GM12878 (cell line): Measurements from ENCODE around the gene ING1. TPM values are rescaled to one million over a fixed set of nuclear protein-coding genes. Genes with fewer than 3 reads are reported as not detected.

Experiments
- ASH2L ChIP-seq: fragments of 300-600, 200-600 bp; sonication (generic); IDR thresholded peaks from 2 replicates; pipeline ENCODE4 v1.6.1; 2017; ENCODE audit warnings: low read depth, mild to moderate bottlenecking, borderline replicate concordance
- ATF7 ChIP-seq: fragments of 450-650 bp; IDR thresholded peaks from 2 replicates; pipeline ENCODE4 v1.6.1; 2016; ENCODE audit warnings: low read depth, mild to moderate bottlenecking
- BCL11A ChIP-seq: IDR thresholded peaks from 2 replicates; pipeline ENCODE4 v1.6.1; 2011; ENCODE audit warnings: low read depth, low read length
- BHLHE40 ChIP-seq, 2 experiments: fragments of 450-650 bp in 1 of 2; IDR thresholded peaks; 2 replicates each; pipeline ENCODE4 v1.6.1; 2011 to 2017; ENCODE audit warnings: low read depth in 2 of 2, borderline replicate concordance in 1 of 2, improper control_type of control experiment in 1 of 2, low read length in 1 of 2, mild to moderate bottlenecking in 1 of 2
- BMI1 ChIP-seq: fragments of 450-650 bp; IDR thresholded peaks from 2 replicates; pipeline ENCODE4 v1.6.1; 2016; ENCODE audit warnings: mild to moderate bottlenecking, moderate library complexity, borderline replicate concordance
- BRCA1 ChIP-seq: IDR thresholded peaks from 2 replicates; pipeline ENCODE4 v1.6.1; 2011; ENCODE audit warnings: low read depth, low read length, improper control_type of control experiment
- CBX5 ChIP-seq: sonication (generic); IDR thresholded peaks from 2 replicates; pipeline ENCODE4 v1.6.1; 2016; ENCODE audit warnings: low read depth, moderate library complexity, mild to moderate bottlenecking, inconsistent platforms
- CHD2 ChIP-seq: IDR thresholded peaks from 2 replicates; pipeline ENCODE4 v1.6.1; 2011; ENCODE audit warnings: low read depth, low read length, improper control_type of control experiment, borderline replicate concordance
- DPF2 ChIP-seq: fragments of 450-650 bp; IDR thresholded peaks from 2 replicates; pipeline ENCODE4 v1.6.1; 2017; ENCODE audit warnings: mild to moderate bottlenecking
- EGR1 ChIP-seq, 2 experiments: IDR thresholded peaks; 1 replicate in 1 of 2; 2 replicates in 1 of 2; pipeline ENCODE4 v1.6.1; 2011 to 2012; ENCODE audit warnings: low read depth in 2 of 2, low read length in 2 of 2, borderline replicate concordance in 1 of 2, mild to moderate bottlenecking in 1 of 2, moderate library complexity in 1 of 2
- ELK1 ChIP-seq: IDR thresholded peaks from 2 replicates; pipeline ENCODE4 v1.6.1; 2012; ENCODE audit warnings: low read depth, low read length, improper control_type of control experiment
- FOS ChIP-seq: IDR thresholded peaks from 3 replicates; pipeline ENCODE4 v1.6.1; 2011; ENCODE audit warnings: borderline replicate concordance; ENCODE audit not compliant: insufficient read length; ENCODE audit errors: extremely low read depth
- FOXK2 ChIP-seq: fragments of 450-650 bp; IDR thresholded peaks from 2 replicates; pipeline ENCODE4 v1.6.1; 2017; ENCODE audit warnings: mild to moderate bottlenecking, moderate library complexity
- GATAD2B ChIP-seq: fragments of 450-650 bp; conservative IDR thresholded peaks from 2 replicates; pipeline ENCODE4 v1.6.1; 2017; ENCODE audit warnings: low read depth, mild to moderate bottlenecking, moderate library complexity
- MEF2B ChIP-seq: fragments of 450-650 bp; IDR thresholded peaks from 2 replicates; pipeline ENCODE4 v1.6.1; 2018; ENCODE audit warnings: mild to moderate bottlenecking, moderate library complexity; ENCODE audit not compliant: partially characterized antibody, poor library complexity, severe bottlenecking
- MXI1 ChIP-seq: fragments of 150-350 bp; IDR thresholded peaks from 2 replicates; pipeline ENCODE4 v1.6.1; 2011; ENCODE audit warnings: low read depth, mild to moderate bottlenecking, inconsistent platforms, low read length, improper control_type of control experiment
- NFXL1 ChIP-seq: fragments of 450-650 bp; IDR thresholded peaks from 2 replicates; pipeline ENCODE4 v1.6.1; 2017; ENCODE audit warnings: antibody characterized with exemption, mild to moderate bottlenecking, borderline replicate concordance
- PML ChIP-seq: IDR thresholded peaks from 2 replicates; pipeline ENCODE4 v1.6.1; 2012; ENCODE audit warnings: low read length, inconsistent platforms
- POLR2A ChIP-seq: IDR thresholded peaks from 2 replicates; pipeline ENCODE4 v1.6.1; 2011; ENCODE audit warnings: low read depth, mild to moderate bottlenecking, low read length
- POLR2AphosphoS5 ChIP-seq: IDR thresholded peaks from 2 replicates; pipeline ENCODE4 v1.6.1; 2011; ENCODE audit warnings: mild to moderate bottlenecking, low read length, inconsistent platforms
- RAD21 ChIP-seq: IDR thresholded peaks from 2 replicates; pipeline ENCODE4 v1.6.1; 2011; ENCODE audit warnings: mild to moderate bottlenecking, low read depth, low read length, moderate library complexity; ENCODE audit not compliant: insufficient read depth
- RELA ChIP-seq: fragments of 450-650 bp; IDR thresholded peaks from 2 replicates; pipeline ENCODE4 v1.8.0; 2014; ENCODE audit warnings: borderline replicate concordance; ENCODE audit not compliant: partially characterized antibody
- SMARCA5 ChIP-seq: fragments of 450-650 bp; IDR thresholded peaks from 2 replicates; pipeline ENCODE4 v1.6.1; 2017; ENCODE audit warnings: mild to moderate bottlenecking
- SRF ChIP-seq, 2 experiments: IDR thresholded peaks; 2 replicates each; pipeline ENCODE4 v1.6.1; 2011; ENCODE audit warnings: low read depth in 2 of 2, low read length in 2 of 2, mild to moderate bottlenecking in 1 of 2, moderate library complexity in 1 of 2
- STAT3 ChIP-seq: IDR thresholded peaks from 2 replicates; pipeline ENCODE4 v1.6.1; 2011; ENCODE audit warnings: low read depth, low read length, improper control_type of control experiment
- YBX1 ChIP-seq: fragments of 450-650 bp; IDR thresholded peaks from 2 replicates; pipeline ENCODE4 v1.6.1; 2016; ENCODE audit warnings: antibody characterized with exemption
- ZBTB40 ChIP-seq: fragments of 450-650 bp; IDR thresholded peaks from 2 replicates; pipeline ENCODE4 v1.6.1; 2016; ENCODE audit warnings: mild to moderate bottlenecking, moderate library complexity, borderline replicate concordance
- ZNF274 ChIP-seq: IDR thresholded peaks from one replicate; pipeline ENCODE4 v1.8.0; 2011; ENCODE audit not compliant: insufficient read length, insufficient read depth
- polyA plus RNA-seq, 11 experiments: library from polyadenylated mRNA; depleted of rRNA in 4 of 11; unstranded in 6 of 11; stranded (reverse) in 5 of 11; fragments of >200 nt; fragmentation: Nextera tagmentation in 4 of 11; fragmentation: Illumina TruSeq in 1 of 11; extraction: Ambion mirVana in 4 of 11; extraction: Trizol in 1 of 11; gene quantifications; 1 replicate in 1 of 11; 2 replicates in 10 of 11; pipeline versions ENCODE4 v1.2.1 to v1.2.3, GENCODE V29; 2011 to 2016; ENCODE audit warnings: inconsistent platforms in 2 of 11, missing spikeins in 2 of 11, low read depth in 1 of 11
- total RNA-seq, 4 experiments: library from RNA; depleted of rRNA in 3 of 4; stranded (reverse); fragments of >200 nt in 3 of 4; fragmentation: Illumina TruSeq in 1 of 4; extraction: Trizol in 1 of 4; gene quantifications; 2 replicates each; pipeline versions ENCODE4 v1.2.1 to v1.2.3, GENCODE V29; 2013 to 2021

ING1 gene
- total and polyA plus RNA-seq, 10 of the 15 experiments (the other 5 are each of a cell fraction or from before 2014, with no cell fraction given), result 1.3 to 20.4 (median 13.1) TPM

- TF ChIP-seq ZNF274, result no peak
- TF ChIP-seq BCL11A, result no peak
- no peak for TF ChIP-seq DPF2
- TF ChIP-seq ELK1, result peak; percentile 55; the same call in 1 of the 2 replicates
- TF ChIP-seq POLR2A, result peak; percentile 53
- TF ChIP-seq POLR2AphosphoS5, result peak; percentile 76
- TF ChIP-seq YBX1, result no peak
- peak; percentile 96 for TF ChIP-seq BMI1
- TF ChIP-seq PML, result no peak
- TF ChIP-seq FOXK2, result no peak
- no peak for TF ChIP-seq ASH2L
- no peak for TF ChIP-seq STAT3
- 0 out of 2 replicates have a peak, but pooled peaks have one; percentile 6 for TF ChIP-seq RAD21
- TF ChIP-seq BRCA1, result no peak
- TF ChIP-seq RELA, result no peak
- TF ChIP-seq ZBTB40, result peak; percentile 8; the same call in 1 of the 2 replicates
- TF ChIP-seq EGR1 (IDR thresholded peaks at IDR 0.05; ENCODE audit: borderline replicate concordance in 1 of 2, low read depth in 2 of 2, low read length in 2 of 2), result peak in 1 of 2 experiments; percentile 33; a peak in 1 of 3 replicates
- TF ChIP-seq MXI1, result peak; percentile 86
- peak; percentile 47 for TF ChIP-seq GATAD2B
- TF ChIP-seq MEF2B, result peak; percentile 64
- TF ChIP-seq SMARCA5, result peak; percentile 25; the same call in 1 of the 2 replicates
- TF ChIP-seq NFXL1, result no peak
- TF ChIP-seq SRF (IDR thresholded peaks at IDR 0.05; ENCODE audit: low read depth in 2 of 2, low read length in 2 of 2), result no peak
- no peak for TF ChIP-seq CBX5
- peak; percentile 25; the same call in 1 of the 2 replicates for TF ChIP-seq CHD2
- no peak for TF ChIP-seq FOS
- no peak for TF ChIP-seq ATF7
- TF ChIP-seq BHLHE40 (IDR thresholded peaks at IDR 0.05; ENCODE audit: borderline replicate concordance in 1 of 2, low read depth in 2 of 2, low read length in 1 of 2), result peak; percentile 54 to 73; a peak in 3 of 4 replicates
These were observed 1.2 kb upstream of the ING1 start (continued) for GRCh38 chr13:110712081-110712848.
